Subcutaneous adipose tissue (tissue), 4 donors: ENCODE measurements around the gene CCL2. TPM values are rescaled to one million over a fixed set of nuclear protein-coding genes. Genes with fewer than 3 reads are reported as not detected.

Source experiments
- total RNA-seq, 4 donors: library from RNA; depleted of rRNA; stranded (reverse); fragments of >200 nt; gene quantifications; one replicate each; pipeline ENCODE4 v1.1.0, GENCODE V29; 2016
- TF ChIP-seq, protein P1 (sequence below): fragments of 450-650 bp; IDR thresholded peaks from one replicate; pipeline ENCODE4 v1.5.1; 2016; ENCODE audit warnings: low read depth, mild to moderate bottlenecking, control low read depth, antibody characterized with exemption, moderate library complexity

CCL2 gene
- total RNA-seq, 4 donors from 2014 or later: 7.9 to 24.3 (median 24.1) TPM; not detected in 1

DNA sequence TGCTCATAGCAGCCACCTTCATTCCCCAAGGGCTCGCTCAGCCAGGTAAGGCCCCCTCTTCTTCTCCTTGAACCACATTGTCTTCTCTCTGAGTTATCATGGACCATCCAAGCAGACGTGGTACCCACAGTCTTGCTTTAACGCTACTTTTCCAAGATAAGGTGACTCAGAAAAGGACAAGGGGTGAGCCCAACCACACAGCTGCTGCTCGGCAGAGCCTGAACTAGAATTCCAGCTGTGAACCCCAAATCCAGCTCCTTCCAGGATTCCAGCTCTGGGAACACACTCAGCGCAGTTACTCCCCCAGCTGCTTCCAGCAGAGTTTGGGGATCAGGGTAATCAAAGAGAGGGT, 272 bp downstream of the CCL2 start:
- TF ChIP-seq, protein P1, sequence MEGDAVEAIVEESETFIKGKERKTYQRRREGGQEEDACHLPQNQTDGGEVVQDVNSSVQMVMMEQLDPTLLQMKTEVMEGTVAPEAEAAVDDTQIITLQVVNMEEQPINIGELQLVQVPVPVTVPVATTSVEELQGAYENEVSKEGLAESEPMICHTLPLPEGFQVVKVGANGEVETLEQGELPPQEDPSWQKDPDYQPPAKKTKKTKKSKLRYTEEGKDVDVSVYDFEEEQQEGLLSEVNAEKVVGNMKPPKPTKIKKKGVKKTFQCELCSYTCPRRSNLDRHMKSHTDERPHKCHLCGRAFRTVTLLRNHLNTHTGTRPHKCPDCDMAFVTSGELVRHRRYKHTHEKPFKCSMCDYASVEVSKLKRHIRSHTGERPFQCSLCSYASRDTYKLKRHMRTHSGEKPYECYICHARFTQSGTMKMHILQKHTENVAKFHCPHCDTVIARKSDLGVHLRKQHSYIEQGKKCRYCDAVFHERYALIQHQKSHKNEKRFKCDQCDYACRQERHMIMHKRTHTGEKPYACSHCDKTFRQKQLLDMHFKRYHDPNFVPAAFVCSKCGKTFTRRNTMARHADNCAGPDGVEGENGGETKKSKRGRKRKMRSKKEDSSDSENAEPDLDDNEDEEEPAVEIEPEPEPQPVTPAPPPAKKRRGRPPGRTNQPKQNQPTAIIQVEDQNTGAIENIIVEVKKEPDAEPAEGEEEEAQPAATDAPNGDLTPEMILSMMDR: no peak

DNA sequence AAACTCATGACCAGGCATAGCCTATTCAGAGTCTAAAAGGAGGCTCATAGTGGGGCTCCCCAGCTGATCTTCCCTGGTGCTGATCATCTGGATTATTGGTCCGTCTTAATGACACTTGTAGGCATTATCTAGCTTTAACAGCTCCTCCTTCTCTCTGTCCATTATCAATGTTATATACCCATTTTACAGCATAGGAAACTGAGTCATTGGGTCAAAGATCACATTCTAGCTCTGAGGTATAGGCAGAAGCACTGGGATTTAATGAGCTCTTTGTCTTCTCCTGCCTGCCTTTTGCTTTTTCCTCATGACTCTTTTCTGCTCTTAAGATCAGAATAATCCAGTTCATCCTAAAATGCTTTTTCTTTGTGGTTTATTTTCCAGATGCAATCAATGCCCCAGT, 756 bp downstream of the CCL2 start:
- TF ChIP-seq, protein P1: no peak

DNA sequence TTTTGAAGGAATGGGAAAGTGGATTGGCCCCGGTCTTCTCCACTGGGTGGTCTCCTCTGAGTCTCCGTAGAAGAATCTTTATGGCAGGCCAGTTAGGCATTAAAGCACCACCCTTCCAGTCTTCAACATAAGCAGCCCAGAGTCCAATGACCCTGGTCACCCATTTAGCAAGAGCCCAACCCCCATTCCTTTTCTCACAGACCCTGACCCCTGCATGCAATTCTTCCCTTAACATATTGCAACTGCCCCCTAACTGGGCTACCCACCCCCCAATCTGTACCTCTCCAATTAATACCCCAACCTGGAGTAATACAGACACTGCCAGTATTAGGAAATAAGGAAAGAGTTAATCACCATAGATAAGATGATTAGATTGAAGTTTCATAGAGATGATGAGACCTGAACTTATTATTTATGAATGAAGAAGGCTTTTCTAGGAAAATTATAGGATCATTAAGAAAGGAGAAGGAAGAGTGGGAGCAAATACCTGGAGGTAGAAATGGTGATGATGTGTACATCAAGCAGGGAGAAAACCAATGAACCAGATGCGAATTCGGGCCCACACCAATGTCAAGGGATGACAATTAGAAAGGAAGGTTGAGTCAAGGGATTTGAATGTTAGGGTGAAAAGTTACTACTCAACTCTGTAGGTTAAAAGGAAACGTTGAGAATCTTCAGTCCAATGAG, 2.4 kb downstream of the CCL2 start:
- TF ChIP-seq, protein P1: no peak

DNA sequence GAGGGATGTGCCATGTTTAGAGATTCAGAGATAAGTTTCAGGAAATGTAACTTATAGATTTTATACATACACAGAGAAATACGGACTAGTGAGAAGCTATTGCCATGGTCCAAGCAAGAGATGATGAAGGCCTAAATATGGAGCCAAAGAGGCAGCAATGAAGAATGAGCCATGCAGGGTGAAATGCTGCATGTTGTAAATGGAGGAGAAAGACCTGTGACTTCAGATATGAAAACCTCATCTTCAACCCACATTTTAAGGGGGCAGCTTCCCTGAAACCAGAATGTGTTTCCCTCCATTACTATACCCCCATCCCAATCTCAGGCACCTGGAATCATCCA, 2.9 kb downstream of the CCL2 start:
- TF ChIP-seq, protein P1: no peak

DNA sequence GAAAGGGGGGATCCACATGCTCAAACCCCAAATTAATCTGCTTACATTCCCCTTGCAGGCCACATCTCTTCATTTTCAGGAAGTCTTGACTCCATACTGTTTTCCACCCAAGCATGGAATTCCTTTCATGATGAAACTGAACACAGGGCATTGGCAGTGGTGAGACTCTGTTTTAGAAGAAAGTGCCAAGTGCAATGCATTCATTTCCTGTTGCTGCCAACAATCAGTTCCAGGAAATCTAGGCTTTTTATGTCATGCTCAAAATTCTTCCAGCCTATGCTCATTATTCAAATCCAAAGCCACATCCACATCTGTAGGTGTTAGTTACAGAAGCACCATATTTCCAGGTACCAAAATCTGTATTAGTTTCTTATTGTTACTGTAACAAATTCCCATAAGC, 4.1 kb downstream of the CCL2 start:
- TF ChIP-seq, protein P1: no peak

DNA sequence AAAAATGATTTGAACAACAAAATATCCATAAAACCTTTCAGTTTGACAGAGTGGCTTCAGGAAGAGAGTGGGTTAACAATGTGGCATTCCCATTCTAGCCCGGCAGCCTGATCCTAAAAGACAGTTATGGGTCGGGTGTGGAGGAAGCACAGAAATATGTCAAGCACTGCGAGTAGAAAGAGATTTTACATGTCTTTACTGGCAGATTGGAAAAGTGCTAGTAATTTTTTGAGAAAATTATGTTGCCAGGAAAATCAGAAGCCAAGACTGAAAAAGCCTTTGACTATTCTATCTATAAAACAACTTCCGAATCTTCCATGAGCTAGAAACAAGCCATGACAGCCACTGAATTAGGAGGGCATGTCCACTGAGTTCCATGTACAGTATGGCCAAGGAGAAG, 5.8 kb downstream of the CCL2 start:
- TF ChIP-seq, protein P1: no peak

DNA sequence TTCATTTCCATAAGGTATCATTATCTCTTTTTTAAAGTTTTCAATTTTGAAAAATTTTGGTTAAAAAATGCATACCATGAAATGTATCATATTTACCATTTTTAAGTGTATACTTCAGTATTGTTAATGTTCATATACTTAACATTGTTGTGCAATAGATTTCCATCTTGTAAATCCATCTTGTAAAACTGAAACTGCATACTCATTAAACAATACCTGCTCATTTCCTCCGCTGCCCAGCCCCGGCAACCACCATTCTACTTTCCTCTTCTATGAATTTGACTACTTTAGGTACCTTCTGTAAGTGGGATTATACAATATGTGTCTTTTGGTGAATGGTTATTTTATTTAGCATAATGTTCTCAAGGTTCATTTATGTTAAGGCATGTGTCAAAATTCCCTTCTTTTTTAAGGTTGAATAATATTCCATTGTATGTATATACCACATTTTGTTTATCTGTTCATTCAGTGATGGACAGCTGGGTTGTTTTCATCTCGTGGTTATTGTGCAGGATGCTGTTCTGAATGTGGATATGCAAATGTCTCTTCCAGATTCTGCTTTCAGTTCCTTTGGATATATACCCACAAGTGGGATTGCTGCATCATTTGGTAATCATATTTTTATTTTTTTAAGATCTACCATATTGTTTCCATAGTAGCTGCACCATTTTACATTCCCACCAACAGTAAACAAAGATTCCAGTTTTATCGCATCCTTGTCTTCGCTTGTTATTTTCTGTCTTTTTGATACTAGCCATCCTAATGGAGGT, 6.7 kb downstream of the CCL2 start:
- TF ChIP-seq, protein P1: no peak
